GM12878 (cell line): ENCODE data around the gene GALNTL6. TPM values are rescaled to one million over a fixed set of nuclear protein-coding genes. Genes with fewer than 3 reads are reported as not detected.

Source experiments
- ATAC-seq: fragments of 200-7000 bp; cut with Tn5 transposase; 3 replicates; pipeline ENCODE4 v1.9.1; 2020; ENCODE audit warnings: mild to moderate bottlenecking, moderate library complexity
- BruUV-seq: library from RNA; stranded (reverse); fragments of 400-500 nt; replicated peaks from 2 replicates; lab custom pipeline; 2021; lab: Mats Ljungman, UMichigan
- CTCF ChIA-PET: fragments of 300-600 bp; sonication (Branson Sonifier 250); formaldehyde crosslinking; extraction: SDS; loops from one replicate; lab custom pipeline; 2021; ENCODE audit warnings: inconsistent platforms; lab: Yijun Ruan, JAX
- POLR2A ChIA-PET: fragments of 350-600 bp; formaldehyde crosslinking; extraction: SDS; loops from one replicate; lab custom pipeline; 2021; ENCODE audit warnings: inconsistent platforms; lab: Charles Lee
- RAD21 ChIA-PET: fragments of 300-600 bp; sonication (Branson Sonifier 250); formaldehyde crosslinking; loops from one replicate; lab custom pipeline; 2023; ENCODE audit warnings: antibody characterized with exemption; ENCODE audit not compliant: unreplicated experiment; lab: Charles Lee
- SMC1A ChIA-PET: fragments of 300-600 bp; sonication (Branson Sonifier 250); formaldehyde crosslinking; loops from one replicate; lab custom pipeline; 2023; ENCODE audit not compliant: unreplicated experiment, uncharacterized antibody; lab: Charles Lee
- DNase-seq: peaks from one replicate; pipeline ENCODE4 v3.0.0-alpha.2; 2011; ENCODE audit warnings: low read depth, low spot score
- FAIRE-seq: peaks from 3 replicates; lab custom pipeline; 2011; peaks lifted over from hg19 to GRCh38; lab: Jason Lieb, UNC
- H2AFZ ChIP-seq: 2 replicates; pipeline ENCODE4 v1.6.0; 2011; ENCODE audit warnings: low read depth, low read length, control low read depth; ENCODE audit not compliant: control insufficient read depth
- H3K27ac ChIP-seq: 2 replicates; pipeline ENCODE4 v1.5.1; 2011; ENCODE audit warnings: control low read depth; ENCODE audit not compliant: control insufficient read depth, insufficient read depth
- H3K27me3 ChIP-seq, 2 experiments: replicated peaks in 1 of 2; 2 replicates each; pipeline versions ENCODE4 v1.6.0 to v1.6.1; 2011; ENCODE audit warnings: low read length in 1 of 2; ENCODE audit not compliant: control insufficient read depth in 2 of 2, insufficient read depth in 2 of 2
- H3K36me3 ChIP-seq, 2 experiments: 2 replicates each; pipeline ENCODE4 v1.5.1; 2011; ENCODE audit warnings: low read length in 1 of 2; ENCODE audit not compliant: control insufficient read depth in 2 of 2, insufficient read depth in 2 of 2
- H3K4me1 ChIP-seq: 2 replicates; pipeline ENCODE4 v1.6.1; 2011; ENCODE audit warnings: mild to moderate bottlenecking, low read length, moderate library complexity, mixed read lengths; ENCODE audit not compliant: control insufficient read depth, insufficient read depth
- H3K4me2 ChIP-seq: 2 replicates; pipeline ENCODE4 v1.6.0; 2011; ENCODE audit warnings: control low read depth; ENCODE audit not compliant: control insufficient read depth, insufficient read depth
- H3K4me3 ChIP-seq: fragments of 200-600 bp; sonication (generic); 2 replicates; pipeline ENCODE4 v1.5.1; 2016
- H3K79me2 ChIP-seq: 2 replicates; pipeline ENCODE4 v1.6.0; 2011; ENCODE audit warnings: low read length; ENCODE audit not compliant: control insufficient read depth, insufficient read depth
- H3K9ac ChIP-seq: 2 replicates; pipeline ENCODE4 v1.8.0; 2011; ENCODE audit warnings: low read length, control low read depth, mixed read lengths; ENCODE audit not compliant: control insufficient read depth, insufficient read depth
- H3K9me3 ChIP-seq: replicated peaks from 3 replicates; pipeline ENCODE4 v1.5.1; 2011; ENCODE audit warnings: mild to moderate bottlenecking, low read length; ENCODE audit not compliant: control insufficient read depth, insufficient read depth
- H4K20me1 ChIP-seq: 2 replicates; pipeline ENCODE4 v1.6.0; 2011; ENCODE audit not compliant: control insufficient read depth, insufficient read depth
- ASH2L ChIP-seq: fragments of 300-600, 200-600 bp; sonication (generic); IDR thresholded peaks from 2 replicates; pipeline ENCODE4 v1.6.1; 2017; ENCODE audit warnings: low read depth, mild to moderate bottlenecking, borderline replicate concordance
- CBFB ChIP-seq: IDR thresholded peaks from 2 replicates; pipeline ENCODE4 v1.6.1; 2016; ENCODE audit warnings: antibody characterized with exemption, low read depth
- E2F8 ChIP-seq: fragments of 450-650 bp; IDR thresholded peaks from 2 replicates; pipeline ENCODE4 v1.6.1; 2018; ENCODE audit warnings: mild to moderate bottlenecking, low read depth, moderate library complexity; ENCODE audit not compliant: partially characterized antibody
- FOS ChIP-seq: IDR thresholded peaks from 3 replicates; pipeline ENCODE4 v1.6.1; 2011; ENCODE audit warnings: borderline replicate concordance; ENCODE audit not compliant: insufficient read length; ENCODE audit errors: extremely low read depth
- HCFC1 ChIP-seq: fragments of 150-350 bp; IDR thresholded peaks from 2 replicates; pipeline ENCODE4 v1.6.1; 2014; ENCODE audit warnings: low read length
- KDM1A ChIP-seq: fragments of 200-600 bp; sonication (generic); IDR thresholded peaks from 2 replicates; pipeline ENCODE4 v1.6.1; 2016; ENCODE audit warnings: borderline replicate concordance
- MEF2B ChIP-seq: fragments of 450-650 bp; IDR thresholded peaks from 2 replicates; pipeline ENCODE4 v1.6.1; 2018; ENCODE audit warnings: mild to moderate bottlenecking, moderate library complexity; ENCODE audit not compliant: partially characterized antibody, poor library complexity, severe bottlenecking
- PBX3 ChIP-seq: IDR thresholded peaks from 2 replicates; pipeline ENCODE4 v1.6.1; 2011; ENCODE audit warnings: mild to moderate bottlenecking, low read depth, low read length, moderate library complexity; ENCODE audit not compliant: insufficient replicate concordance
- RAD21 ChIP-seq: IDR thresholded peaks from 2 replicates; pipeline ENCODE4 v1.6.1; 2011; ENCODE audit warnings: mild to moderate bottlenecking, low read depth, low read length, moderate library complexity; ENCODE audit not compliant: insufficient read depth
- RELB ChIP-seq: fragments of 450-650 bp; IDR thresholded peaks from 2 replicates; pipeline ENCODE4 v1.6.1; 2017; ENCODE audit warnings: low read depth, mild to moderate bottlenecking, moderate library complexity
- REST ChIP-seq: IDR thresholded peaks from 2 replicates; pipeline ENCODE4 v1.6.1; 2012; ENCODE audit warnings: mild to moderate bottlenecking, low read depth, low read length
- RFX5 ChIP-seq: IDR thresholded peaks from 2 replicates; pipeline ENCODE4 v1.6.1; 2011; ENCODE audit warnings: low read depth, low read length, improper control_type of control experiment
- SMC3 ChIP-seq: IDR thresholded peaks from 2 replicates; pipeline ENCODE4 v1.6.1; 2011; ENCODE audit warnings: low read length, improper control_type of control experiment, borderline replicate concordance
- YY1 ChIP-seq: IDR thresholded peaks from 2 replicates; pipeline ENCODE4 v1.6.1; 2011; ENCODE audit warnings: low read depth, mild to moderate bottlenecking, low read length
- ZNF207 ChIP-seq: fragments of 450-650 bp; IDR thresholded peaks from 2 replicates; pipeline ENCODE4 v1.6.1; 2014; ENCODE audit warnings: antibody characterized with exemption, mild to moderate bottlenecking, borderline replicate concordance
- ZNF217 ChIP-seq: fragments of 450-650 bp; IDR thresholded peaks from 2 replicates; pipeline ENCODE4 v1.6.1; 2017; ENCODE audit warnings: antibody characterized with exemption, mild to moderate bottlenecking
- WGBS: methylation state at CpG from one replicate; pipeline ENCODE4 v1.1.6; 2016; ENCODE audit warnings: low lambda C conversion rate; ENCODE audit not compliant: insufficient replicate concordance, insufficient coverage; ENCODE audit errors: missing lambda C conversion rate; 5-methylcytosine and 5-hydroxymethylcytosine counted together
- in situ Hi-C: fragments of 300-500 bp; cut with MboI; formaldehyde crosslinking; loops from 9 replicates; pipeline ENCODE4 v1.14.3; 2018; ENCODE audit warnings: mixed read lengths
- intact Hi-C: fragments of 100-400 bp; cut with micrococcal nuclease; formaldehyde crosslinking; loops from one replicate; pipeline ENCODE4 v1.14.2; 2022; ENCODE audit not compliant: unreplicated experiment
- polyA plus RNA-seq, 11 experiments: library from polyadenylated mRNA; depleted of rRNA in 4 of 11; unstranded in 6 of 11; stranded (reverse) in 5 of 11; fragments of >200 nt; fragmentation: Nextera tagmentation in 4 of 11; fragmentation: Illumina TruSeq in 1 of 11; extraction: Ambion mirVana in 4 of 11; extraction: Trizol in 1 of 11; gene quantifications; 1 replicate in 1 of 11; 2 replicates in 10 of 11; pipeline versions ENCODE4 v1.2.1 to v1.2.3, GENCODE V29; 2011 to 2016; ENCODE audit warnings: inconsistent platforms in 2 of 11, missing spikeins in 2 of 11, low read depth in 1 of 11
- total RNA-seq, 4 experiments: library from RNA; depleted of rRNA in 3 of 4; stranded (reverse); fragments of >200 nt in 3 of 4; fragmentation: Illumina TruSeq in 1 of 4; extraction: Trizol in 1 of 4; gene quantifications; 2 replicates each; pipeline versions ENCODE4 v1.2.1 to v1.2.3, GENCODE V29; 2013 to 2021

The GALNTL6 gene
- total and polyA plus RNA-seq, 10 of the 15 experiments (the other 5 are each of a cell fraction or from before 2014, with no cell fraction given) = 0.01 to 0.29 TPM; not detected in 8

GRCh38 chr4:173041482-173041881, 1228.3 kb downstream of the GALNTL6 start:
- ChIA-PET RAD21 (interaction anchor here (1.1 kb wide), 1 partner anchor 28 kb away, joined by 6 read pairs; no protein-coding TSS in a partner anchor), SMC1A (no interaction called here), CTCF (interaction anchor here (1.0 to 1.3 kb wide), 2 partner anchors 28 to 216 kb away, joined by 3 read pairs; no protein-coding TSS in a partner anchor), POLR2A (interaction anchor here (0.6 kb wide), 1 partner anchor 701 kb away, joined by 4 read pairs; no protein-coding TSS in a partner anchor)
- Histone ChIP-seq H3K4me3 (no peak overlapping the region), H3K27me3 (no peaks in the 10 kb centered on the region), H3K9me3 (no peaks in the 10 kb centered on the region), H4K20me1 (no peaks in the 10 kb centered on the region), H3K36me3 (no peaks in the 10 kb centered on the region), H3K9ac (no peak overlapping the region), H3K4me1 (no peaks in the 10 kb centered on the region), H3K79me2 (no peaks in the 10 kb centered on the region), H3K4me2 (no peak overlapping the region), H2AFZ (no peak overlapping the region), H3K27ac (no peak overlapping the region)
- FAIRE-seq = no peak
- no peak for ATAC-seq
- DNase-seq = no peak
- intact Hi-C loops = no loop called here
- in situ Hi-C loops = no loop called here
- 96% methylated on average over 1 of the region's 1 CpG for WGBS
- BruUV-seq = no TSS peak
- TF ChIP-seq HCFC1 (no peak), RAD21 (no peak), RELB (no peak), REST (no peak), PBX3 (no peak), E2F8 (no peak), YY1 (no peak), CBFB (no peak), MEF2B (no peak), KDM1A (no peak), ASH2L (no peak), FOS (no peak), SMC3 (no peak), ZNF217 (no peak), ZNF207 (no peak), RFX5 (no peak)
